ENCODE results near the gene FAM72B.
"Not testable (repeated sequence)": the region's sequence is repeated elsewhere in the genome, so short reads cannot be mapped to it uniquely, and the experiment has no call there.

FAM72B gene

GRCh38 chr1:121199763-121200162 lies 15.6 kb upstream of the FAM72B start:
- DNase-seq, result not testable (repeated sequence)

- DNase-seq, result not testable (repeated sequence)
Observed at GRCh38 chr1:121197095-121197882, 13.1 kb upstream of the FAM72B start.

- not testable (repeated sequence) for DNase-seq
Observed at GRCh38 chr1:121192512-121192911, 8.4 kb upstream of the FAM72B start.

DNA sequence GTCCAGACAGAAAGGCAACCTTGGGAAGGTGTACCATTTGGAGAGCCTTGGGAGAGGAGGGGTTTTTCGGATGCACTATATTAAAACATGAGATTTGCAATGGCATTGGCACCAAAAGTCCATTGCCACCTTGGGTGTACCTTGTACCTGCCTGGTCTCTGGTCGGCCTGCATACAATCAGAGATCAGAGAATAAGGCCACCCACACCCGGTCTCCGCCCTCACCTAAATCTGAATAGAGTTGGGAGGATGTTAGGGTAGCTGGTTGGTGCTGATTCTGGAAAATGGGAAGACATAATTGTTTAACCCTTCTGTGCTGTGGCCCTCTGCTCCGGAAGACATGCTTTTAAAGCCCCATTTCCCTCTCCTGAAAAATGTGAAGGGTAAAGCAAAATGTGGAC lies 3.8 kb upstream of the FAM72B start:
- not testable (repeated sequence) for DNase-seq

DNA sequence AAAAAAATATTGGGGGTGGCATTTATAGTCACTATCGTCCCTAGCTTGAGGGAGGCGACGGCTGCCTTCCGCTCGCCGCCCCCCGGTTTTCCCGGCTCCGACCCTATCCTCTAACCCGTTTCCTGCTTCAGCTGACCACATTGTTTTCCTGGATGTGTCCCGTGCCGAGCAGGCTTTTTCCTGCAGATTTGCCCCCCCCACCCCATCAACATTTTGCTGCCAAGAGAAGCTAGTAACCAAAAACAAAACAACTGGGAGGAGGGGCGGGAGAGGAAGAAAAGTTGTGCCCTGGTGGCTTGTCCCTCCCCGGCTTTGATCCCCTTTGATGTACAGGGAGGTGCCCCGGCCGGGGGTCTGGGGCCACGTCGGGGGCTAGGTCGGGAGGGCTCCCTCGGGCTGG lies 2.1 kb upstream of the FAM72B start:
- not testable (repeated sequence) for DNase-seq

DNA sequence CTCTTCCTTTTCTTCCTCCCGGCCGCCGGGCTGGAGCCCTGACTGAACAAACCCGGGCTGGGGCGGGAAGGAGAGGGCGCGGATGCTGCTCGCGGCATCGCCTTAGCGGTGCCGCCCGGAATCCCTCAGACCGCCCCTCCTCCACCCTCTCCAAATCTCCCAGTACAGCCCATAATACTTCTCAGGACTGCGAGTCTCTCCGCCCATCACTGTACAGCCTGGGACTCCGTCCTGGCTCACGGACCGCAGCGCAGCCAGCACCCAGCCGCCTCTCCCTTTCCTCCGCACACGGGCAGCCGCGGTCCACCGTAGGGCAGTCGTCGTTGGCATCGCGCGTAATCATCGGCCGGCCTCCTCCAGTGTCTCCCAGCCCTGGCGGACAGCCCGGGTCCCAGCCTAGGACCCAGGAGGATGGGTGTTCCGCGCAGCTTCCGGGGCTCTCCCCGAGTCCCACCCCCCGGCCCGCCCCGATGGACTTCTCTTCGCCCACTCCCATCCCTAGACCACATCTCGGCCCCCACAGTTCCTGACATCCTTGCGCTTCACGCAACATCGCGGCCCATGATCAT lies 1.1 kb upstream of the FAM72B start:
- DNase-seq, result not testable (repeated sequence)

DNA sequence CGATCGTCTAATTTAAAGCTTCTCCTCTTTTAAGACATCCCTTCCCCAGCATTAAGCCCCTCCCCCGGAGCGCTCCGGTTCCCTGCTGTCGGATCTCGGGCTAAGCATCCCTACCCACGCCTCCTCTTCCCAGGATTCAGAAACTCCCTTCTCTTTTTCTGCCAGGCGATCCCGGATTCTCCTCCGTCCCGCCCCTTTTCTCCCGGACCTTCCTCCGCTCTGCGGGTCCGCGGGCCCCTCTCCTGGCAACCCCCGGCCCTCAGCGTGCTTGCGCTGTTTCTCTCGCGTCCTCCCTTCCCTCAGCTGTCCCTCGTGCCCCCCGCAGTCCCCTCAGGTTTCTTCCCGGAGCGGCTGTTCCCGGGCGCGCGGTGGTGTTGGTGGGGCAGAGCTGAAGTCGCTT lies 273 bp downstream of the FAM72B start:
- DNase-seq, result not testable (repeated sequence)

- DNase-seq, result not testable (repeated sequence)
Observed at GRCh38 chr1:121178197-121178596, 5.9 kb downstream of the FAM72B start.

DNA sequence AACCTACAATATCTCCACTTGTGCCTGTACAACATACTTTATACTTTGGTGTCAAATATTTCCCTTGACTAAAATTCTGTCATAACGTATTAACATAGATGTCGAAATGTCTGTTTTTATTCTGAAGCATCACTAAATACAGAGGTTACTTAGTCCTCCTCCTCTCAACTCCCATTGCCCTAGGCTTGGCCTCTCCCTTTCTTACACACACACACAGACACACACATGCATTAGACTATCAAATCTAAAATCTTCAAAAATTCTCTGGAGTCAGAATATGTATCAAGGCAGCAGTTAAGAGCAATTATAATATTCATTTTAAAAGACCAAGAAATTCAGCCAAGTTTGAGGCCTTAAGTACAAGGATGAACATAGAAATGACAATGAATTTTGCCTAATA lies 7.5 kb downstream of the FAM72B start:
- not testable (repeated sequence) for DNase-seq

DNA sequence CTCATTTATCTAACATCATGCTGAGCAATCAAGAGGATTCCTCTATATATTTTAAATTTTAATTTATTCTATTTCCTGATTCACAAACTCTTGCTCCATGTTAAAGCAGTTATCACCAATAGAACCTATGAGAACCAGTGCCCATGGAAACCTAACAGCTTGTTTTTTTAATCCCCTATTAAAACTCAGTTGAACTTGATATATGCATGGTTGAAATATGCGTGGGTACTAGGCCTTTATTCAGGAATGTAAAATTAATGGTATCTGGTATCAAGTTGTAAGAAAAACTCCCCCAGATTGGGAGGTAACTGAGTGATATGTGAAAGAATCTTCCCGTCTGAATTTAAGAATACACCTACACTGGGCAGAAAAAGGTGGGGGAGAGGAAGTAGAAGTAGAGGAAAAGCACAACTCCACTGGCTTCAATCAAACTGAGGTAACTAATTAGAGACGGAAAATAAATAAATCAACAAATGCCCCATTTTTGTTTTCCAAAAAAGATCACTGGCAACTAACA lies 15.9 kb downstream of the FAM72B start:
- not testable (repeated sequence) for DNase-seq

- not testable (repeated sequence) for DNase-seq
Observed at GRCh38 chr1:121167225-121167738, 16.9 kb downstream of the FAM72B start.

GRCh38 chr1:121165296-121165695 lies 18.8 kb downstream of the FAM72B start:
- not testable (repeated sequence) for DNase-seq

DNA sequence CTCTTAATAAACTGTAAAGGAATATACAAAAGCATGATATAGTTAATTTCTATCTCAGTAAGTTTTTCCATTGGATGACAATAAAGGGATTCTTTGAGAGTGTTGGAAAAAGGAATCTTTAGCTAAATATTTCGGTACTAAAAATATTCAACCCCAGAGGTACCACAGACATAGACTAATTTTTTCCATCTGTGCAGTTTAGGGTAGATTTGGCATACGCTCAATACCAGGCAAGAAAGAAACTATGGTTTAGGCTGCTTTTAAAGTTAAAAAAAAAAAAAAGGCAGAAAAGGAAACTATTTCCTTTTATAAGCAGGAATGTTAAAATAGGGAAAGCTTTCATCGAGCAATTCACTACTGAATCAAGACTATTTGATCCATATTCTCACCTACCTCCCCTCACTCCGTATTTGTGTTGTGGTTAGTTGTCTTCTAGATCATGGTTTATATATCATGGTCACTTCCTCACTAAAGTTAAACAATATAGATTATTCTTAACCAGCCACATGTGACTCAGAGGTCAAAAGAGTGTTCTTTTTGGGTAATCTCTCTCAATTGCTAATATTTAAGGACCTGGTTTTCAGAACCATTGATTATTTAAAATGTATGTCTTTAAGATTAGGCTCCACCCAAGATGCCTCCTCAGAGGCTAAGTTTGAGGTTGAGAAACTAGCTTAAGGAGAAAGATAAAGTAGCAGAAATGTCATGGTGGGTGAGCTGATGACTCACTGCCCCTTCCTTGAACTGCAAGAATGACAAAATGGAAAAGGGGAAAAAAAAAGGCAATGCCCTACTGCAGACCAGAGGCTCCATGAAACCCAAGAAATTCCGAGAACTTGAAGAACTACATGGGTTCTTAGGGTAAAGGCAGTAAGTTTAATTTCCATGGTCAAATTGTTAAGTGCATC lies 20.0 kb downstream of the FAM72B start:
- not testable (repeated sequence) for DNase-seq

DNA sequence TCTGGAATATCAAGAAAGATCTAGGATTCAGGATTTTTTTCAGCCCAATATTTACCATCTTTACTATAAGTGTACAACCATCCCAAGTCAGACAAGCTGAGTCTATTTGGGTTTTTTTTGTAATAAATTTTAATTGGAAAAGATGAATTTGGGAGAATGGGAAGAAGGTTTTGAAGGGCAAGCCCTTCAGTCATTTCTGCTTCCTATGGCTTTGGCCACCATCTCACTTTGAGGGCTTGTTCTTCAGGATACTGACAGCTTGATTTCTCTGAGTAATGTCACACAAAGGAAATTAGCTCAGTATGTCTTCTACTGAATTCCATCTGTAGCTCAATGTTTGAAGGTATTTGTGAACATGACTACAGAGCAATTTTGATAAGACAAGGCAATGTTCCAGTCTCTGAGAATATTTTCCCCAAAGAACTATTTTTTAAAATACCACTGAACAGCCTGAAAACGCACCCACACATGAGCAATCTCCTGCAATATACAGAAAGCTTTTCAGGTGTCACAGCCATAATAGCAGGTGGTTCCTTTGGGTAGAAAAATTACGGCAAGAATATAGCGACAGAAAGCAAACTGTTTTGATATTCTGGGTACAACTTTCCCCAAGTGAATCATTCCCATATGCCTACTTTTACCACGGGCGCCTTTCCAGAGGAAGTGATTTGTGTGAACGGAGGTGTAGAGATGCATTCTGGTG lies 22.8 kb downstream of the FAM72B start:
- not testable (repeated sequence) for DNase-seq

DNA sequence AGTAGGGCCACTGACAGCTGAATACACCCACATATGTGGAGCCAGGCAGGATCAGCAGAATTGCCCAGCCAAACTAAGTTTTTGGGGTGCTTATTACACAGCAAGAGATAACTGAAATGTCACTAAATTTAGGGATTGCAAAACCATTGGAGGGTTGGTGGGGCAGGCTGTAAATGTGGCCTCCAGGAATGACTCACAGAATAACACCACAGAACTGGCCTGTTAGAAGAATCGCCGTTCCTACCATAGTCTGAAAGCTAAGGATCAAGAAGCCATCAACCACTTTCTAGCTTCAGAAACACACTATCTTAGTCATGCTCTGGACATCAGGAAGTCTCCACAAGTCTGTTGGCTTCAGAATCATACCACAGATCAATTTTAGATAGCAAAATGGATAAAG lies 24.0 kb downstream of the FAM72B start:
- not testable (repeated sequence) for DNase-seq

DNA sequence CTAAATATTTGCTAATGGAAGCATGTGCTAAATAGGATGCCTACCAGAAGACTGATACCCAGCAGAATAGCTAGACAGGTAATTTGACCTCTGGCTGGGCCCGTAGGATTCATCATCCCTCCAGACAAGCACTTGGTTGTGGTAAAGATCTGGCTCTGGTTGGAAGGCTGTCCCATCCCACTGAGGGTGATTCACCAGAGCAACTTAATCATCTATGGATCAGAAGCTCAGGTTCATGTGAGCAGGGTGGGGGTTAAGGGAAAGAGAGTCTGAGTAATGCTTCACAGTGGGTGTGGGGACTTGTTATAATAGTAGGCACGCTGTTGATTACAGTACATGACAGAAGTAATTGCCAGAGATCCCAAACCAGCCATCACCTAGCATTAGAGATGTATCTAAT lies 26.5 kb downstream of the FAM72B start:
- not testable (repeated sequence) for DNase-seq

DNA sequence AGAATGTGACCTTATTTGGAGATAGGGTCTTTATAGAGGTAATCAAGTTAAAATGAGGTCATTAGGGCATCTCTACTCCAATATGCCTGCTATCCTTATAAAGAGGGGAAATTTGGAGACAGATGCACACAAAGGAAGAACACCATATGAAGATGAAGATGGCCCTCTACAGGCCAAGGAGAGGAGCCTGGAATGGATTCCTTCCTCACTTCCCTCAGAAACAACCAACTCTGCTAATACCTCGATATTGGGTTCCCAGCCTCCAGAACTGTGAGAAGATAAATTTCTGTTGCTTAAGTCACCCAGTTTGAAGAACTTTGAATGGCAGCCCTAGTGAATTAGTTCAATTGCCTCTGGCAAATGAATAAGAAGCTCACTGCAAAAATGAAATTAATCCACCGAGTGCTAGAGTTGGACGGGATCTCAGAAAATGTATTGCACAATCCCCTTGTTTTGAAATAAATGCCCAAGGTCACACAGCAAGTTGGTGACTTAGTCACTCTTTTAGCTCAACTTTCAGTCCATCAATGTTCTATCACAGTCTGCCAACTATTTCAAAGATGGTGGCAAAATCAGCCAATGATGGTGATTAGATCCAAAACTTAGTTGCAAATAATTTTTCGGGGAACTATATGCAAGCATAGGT lies 27.1 kb downstream of the FAM72B start:
- DNase-seq, result not testable (repeated sequence)

DNA sequence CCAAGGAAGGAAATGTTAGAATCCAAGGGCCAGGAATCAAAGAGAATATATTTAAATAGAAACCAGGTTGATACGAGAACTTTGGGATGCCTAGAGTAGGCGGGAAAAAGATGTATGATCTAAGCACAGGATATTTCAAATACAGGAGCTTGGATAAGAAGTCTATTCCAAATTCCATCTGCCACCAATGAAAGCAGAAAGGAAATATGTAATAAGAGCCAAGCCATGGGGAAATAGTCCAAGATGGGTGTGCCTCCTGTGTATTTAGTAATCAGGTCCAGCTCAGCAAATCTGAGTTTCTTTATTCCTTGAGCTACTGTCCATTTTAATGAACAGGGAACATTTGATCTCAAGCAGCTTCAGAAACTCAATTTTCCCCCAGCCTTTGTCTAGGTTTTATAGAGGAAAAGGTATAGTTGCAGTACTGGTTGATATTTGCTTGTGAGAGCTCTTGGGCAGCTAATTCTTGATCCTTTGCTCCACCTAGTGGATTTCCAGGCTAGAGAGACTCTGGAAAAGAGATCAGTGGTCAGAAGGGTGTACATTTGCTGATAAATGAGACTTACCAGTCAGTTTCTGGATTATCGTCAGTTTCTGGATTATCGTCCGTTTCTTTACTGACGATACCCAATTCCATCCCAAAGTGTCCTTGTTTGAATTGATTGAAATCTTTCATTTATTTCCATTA lies 28.3 kb downstream of the FAM72B start:
- peak in 1 of 2 experiments; percentile 58 for DNase-seq

DNA sequence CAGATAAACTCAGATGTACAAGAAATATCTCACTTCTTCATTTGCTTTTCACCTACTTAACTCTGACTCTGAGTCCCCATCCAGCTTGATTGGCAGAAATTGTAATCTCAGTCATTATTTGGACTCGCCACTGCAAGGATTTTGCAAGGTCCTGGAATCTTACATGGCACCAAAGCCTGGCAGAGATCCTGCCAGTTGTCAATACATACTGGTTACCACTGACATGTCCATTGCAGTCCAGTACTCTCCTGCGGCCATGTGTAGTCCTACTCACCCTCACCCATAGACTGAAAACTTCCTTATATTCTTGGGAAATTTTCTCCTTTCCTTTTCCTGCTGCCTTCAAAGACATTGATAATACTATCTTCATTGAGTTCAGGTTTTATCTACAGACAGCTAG lies 29.3 kb downstream of the FAM72B start:
- not testable (repeated sequence) for DNase-seq

DNA sequence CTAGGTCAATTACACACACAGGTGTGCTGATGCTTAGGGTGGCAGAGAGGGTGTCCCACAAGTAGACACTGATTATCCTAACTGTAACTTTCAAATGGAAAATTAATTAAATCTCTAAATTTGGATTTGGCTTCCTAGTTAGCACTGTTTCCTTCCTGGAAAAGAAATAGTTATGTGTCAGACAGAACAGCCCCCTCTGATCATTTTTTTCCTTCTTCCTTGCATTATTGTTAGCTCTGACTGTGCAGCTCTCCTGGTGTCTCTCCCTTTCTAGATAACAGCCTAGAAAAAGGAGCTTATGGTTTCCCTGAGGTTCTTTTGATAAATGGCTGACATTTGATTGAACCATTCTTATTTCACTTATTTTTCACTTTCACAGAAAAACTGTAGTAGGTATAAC lies 31.4 kb downstream of the FAM72B start:
- DNase-seq, result not testable (repeated sequence)

GRCh38 chr1:121151294-121151693 lies 32.8 kb downstream of the FAM72B start:
- not testable (repeated sequence) for DNase-seq
